T-helper 1 cell treated with Interleukin-12 subunit alpha and Interleukin-12 subunit beta and Interleukin-4 antibody, amounts not matched to agents 30 μg/mL and 1 μg/mL, for 36 hours (primary cell): ENCODE data around the gene TNFRSF18.
"Not testable (repeated sequence)": the region's sequence is repeated elsewhere in the genome, so short reads cannot be mapped to it uniquely, and the experiment has no call there.

ENCODE experiments used
- H3K27ac Mint-ChIP-seq: one replicate; pipeline ENCODE4 v1.8.0; 2021; ENCODE audit warnings: mild to moderate bottlenecking, mixed read lengths
- H3K27me3 Mint-ChIP-seq: one replicate; pipeline ENCODE4 v1.8.0; 2021; ENCODE audit warnings: low read depth, mixed read lengths
- H3K36me3 Mint-ChIP-seq: one replicate; pipeline ENCODE4 v1.8.0; 2021; ENCODE audit warnings: low read depth, mixed read lengths
- H3K4me1 Mint-ChIP-seq: one replicate; pipeline ENCODE4 v1.8.0; 2021; ENCODE audit warnings: low read depth, mixed read lengths
- H3K4me3 Mint-ChIP-seq: one replicate; pipeline ENCODE4 v1.8.0; 2021; ENCODE audit warnings: mild to moderate bottlenecking, moderate library complexity, mixed read lengths
- H3K9me3 Mint-ChIP-seq: one replicate; pipeline ENCODE4 v1.8.0; 2021; ENCODE audit warnings: mixed read lengths

The TNFRSF18 gene

GRCh38 chr1:1178794-1179331, 27.5 kb downstream of the TNFRSF18 start:
- Mint-ChIP-seq H3K9me3 (no peaks in the 10 kb centered on the region), H3K27ac (no peak overlapping the region), H3K27me3 (peaks cover 9% of the 10 kb centered on the region), H3K36me3 (no peaks in the 10 kb centered on the region), H3K4me1 (peaks cover 4% of the 10 kb centered on the region), H3K4me3 (no peak overlapping the region)

DNA sequence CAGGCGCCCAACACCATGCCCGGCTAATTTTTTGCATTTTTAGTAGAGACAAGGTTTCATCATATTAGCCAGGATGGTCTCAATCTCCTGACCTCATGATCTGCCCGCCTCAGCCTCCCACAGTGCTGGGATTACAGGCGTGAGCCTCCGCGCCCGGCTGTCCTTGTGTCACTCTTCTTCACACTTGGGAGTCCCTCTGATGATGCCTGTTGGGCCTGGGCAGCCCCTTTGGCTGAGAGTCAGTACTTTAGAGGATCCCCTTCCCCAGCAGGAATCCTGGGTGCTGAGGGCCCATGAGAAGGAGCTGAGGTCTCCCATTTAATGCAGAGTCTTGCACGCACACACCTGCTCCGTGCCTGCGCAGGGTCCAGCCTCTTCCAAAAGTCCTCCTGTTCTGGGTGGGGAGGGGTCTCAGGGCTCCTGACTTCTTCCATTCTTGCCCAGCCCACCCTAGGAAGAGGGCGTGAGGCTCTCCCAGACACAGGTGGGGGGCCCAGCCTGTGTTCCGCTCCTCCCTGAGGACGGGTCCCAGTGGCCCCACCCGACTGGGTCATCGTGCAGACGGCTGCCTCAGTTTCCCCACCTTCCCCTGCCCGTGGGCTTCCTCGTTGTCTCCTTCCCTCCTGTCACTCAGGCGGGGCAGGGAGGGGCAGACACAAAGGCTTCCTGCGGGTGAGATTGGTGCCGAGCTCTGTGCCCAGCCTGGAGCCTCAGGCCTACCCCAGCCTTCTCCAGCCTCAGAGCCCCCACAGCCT, 28.8 kb downstream of the TNFRSF18 start:
- H3K9me3 Mint-ChIP-seq: no peaks in the 10 kb centered on the region

DNA sequence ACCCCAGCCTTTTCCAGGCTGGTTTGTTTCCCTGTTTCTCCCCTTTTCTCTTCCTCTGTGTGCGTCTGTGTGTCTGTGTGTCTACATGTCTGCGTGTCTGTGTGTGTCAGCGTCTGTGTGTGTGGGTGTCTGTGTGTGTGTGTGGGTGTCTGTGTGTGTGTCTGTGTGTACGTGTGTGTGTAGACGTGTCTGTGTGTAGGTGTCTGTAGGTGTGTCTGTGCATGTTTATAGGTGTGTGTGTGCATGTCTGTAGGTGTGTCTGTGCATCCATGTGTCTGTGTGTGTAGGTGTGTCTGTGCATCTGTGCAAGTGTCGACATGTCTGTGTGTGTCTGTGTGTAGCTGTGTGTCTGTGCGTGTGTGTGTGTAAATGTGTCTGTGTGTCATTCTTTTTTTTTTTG, 29.5 kb downstream of the TNFRSF18 start:
- peaks cover 9% of the 10 kb centered on the region for H3K27me3 Mint-ChIP-seq
- no peaks in the 10 kb centered on the region for H3K9me3 Mint-ChIP-seq
- H3K4me3 Mint-ChIP-seq: peak overlapping the region; percentile 2
- peak overlapping the region; percentile 7 for H3K27ac Mint-ChIP-seq
- no peaks in the 10 kb centered on the region for H3K36me3 Mint-ChIP-seq
- peaks cover 11% of the 10 kb centered on the region for H3K4me1 Mint-ChIP-seq

More for the DNA sequence above, 28.8 kb downstream of the TNFRSF18 start:
- no peaks in the 10 kb centered on the region for H3K36me3 Mint-ChIP-seq
- H3K4me3 Mint-ChIP-seq: no peak overlapping the region
- H3K27ac Mint-ChIP-seq: no peak overlapping the region
- H3K27me3 Mint-ChIP-seq: peaks cover 9% of the 10 kb centered on the region
- peaks cover 7% of the 10 kb centered on the region for H3K4me1 Mint-ChIP-seq

DNA sequence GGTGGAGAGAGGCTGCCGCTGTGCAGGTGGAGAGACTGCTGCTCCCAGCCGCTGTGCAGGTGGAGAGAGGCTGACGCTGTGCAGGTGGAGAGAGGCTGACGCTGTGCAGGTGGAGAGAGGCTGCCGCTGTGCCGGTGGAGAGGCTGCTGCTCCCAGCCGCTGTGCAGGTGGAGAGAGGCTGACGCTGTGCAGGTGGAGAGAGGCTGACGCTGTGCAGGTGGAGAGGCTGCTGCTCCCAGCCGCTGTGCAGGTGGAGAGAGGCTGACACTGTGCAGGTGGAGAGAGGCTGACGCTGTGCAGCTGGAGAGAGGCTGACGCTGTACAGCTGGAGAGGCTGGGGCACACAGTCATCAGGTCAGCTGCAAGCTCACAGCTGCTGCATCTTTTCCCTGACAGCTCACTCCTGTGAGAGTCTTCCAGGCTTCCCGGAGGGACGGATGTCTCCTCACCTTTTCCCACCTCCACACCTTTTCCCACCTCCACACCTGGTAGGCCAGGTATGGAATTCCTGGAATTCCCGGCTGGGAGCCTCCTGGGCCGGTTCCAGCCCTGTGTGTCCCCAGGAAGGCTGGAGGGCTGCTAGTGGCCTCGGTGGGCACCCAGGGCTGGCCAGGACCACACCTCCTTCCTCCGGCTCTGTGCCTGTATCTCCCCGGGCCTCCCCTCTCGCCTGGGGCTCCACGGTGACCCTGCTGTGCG, 30.2 kb downstream of the TNFRSF18 start:
- H3K4me1 Mint-ChIP-seq: peaks cover 12% of the 10 kb centered on the region
- not testable (repeated sequence) for H3K9me3 Mint-ChIP-seq, H3K4me3 Mint-ChIP-seq, H3K27me3 Mint-ChIP-seq, H3K36me3 Mint-ChIP-seq, H3K27ac Mint-ChIP-seq

- Mint-ChIP-seq H3K36me3 (no peaks in the 10 kb centered on the region), H3K27ac (no peak overlapping the region), H3K4me3 (no peak overlapping the region), H3K4me1 (peaks cover 12% of the 10 kb centered on the region), H3K9me3 (no peaks in the 10 kb centered on the region), H3K27me3 (peaks cover 9% of the 10 kb centered on the region)
These were observed 30.9 kb downstream of the TNFRSF18 start for GRCh38 chr1:1175221-1176062.

GRCh38 chr1:1173793-1174415, 32.5 kb downstream of the TNFRSF18 start, which contains the start of gene TTLL10:
Gene TTLL10, plus strand, starts transcription at chr1:1173880. Its CDS starts 5,336 bp downstream, at chr1:1179216.
- Mint-ChIP-seq H3K9me3 (no peaks in the 10 kb centered on the region), H3K27ac (no peak within 1 kb of the TSS), H3K27me3 (peaks cover 13% of the 10 kb centered on the region), H3K4me3 (peak within 1 kb of the TSS; percentile 37), H3K36me3 (no peaks in the 10 kb centered on the region), H3K4me1 (peaks cover 16% of the 10 kb centered on the region)

GRCh38 chr1:1173061-1173792, 33.2 kb downstream of the TNFRSF18 start:
- Mint-ChIP-seq H3K36me3 (no peaks in the 10 kb centered on the region), H3K9me3 (no peaks in the 10 kb centered on the region), H3K4me1 (peaks cover 16% of the 10 kb centered on the region), H3K4me3 (peak overlapping the region; percentile 37), H3K27me3 (peaks cover 13% of the 10 kb centered on the region), H3K27ac (no peak overlapping the region)

DNA sequence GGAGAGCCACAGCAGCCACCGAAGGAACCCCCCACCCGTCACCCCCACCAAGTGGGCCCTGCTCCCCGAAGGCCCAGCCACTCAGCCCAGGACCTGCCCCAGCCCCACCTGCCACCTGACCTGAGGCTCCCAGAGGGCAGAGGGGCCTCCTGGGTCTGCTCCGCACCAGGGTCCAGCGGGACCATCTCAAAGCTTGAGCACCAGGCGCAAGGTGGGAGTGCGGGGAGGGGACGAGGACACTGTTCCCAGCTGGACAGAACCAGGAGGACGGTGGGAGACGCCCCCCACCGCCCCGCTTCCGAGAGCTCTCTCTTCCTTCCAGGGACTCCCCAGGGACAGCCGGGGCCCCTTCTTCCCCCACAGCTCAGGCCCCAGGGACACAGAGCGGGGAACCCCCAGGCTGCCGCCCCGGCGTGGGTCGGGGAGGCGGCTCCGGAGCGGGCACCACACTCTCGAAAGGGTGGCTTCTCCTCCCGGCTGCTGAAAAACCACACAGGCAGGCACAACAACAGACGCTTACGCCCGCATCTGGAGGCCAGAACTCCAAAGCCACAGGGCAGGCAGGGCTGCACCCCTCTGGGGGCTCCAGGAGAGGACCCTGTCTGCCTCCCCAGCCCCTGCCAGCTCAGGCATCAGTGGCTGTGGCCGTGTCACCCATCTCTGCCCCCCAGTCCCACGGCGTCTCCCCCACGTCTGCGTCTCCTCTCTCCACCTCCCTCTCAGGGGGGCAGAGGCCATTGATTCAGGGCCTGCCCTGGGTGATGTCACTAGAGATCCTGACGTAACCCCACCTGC, 34.6 kb downstream of the TNFRSF18 start:
- H3K9me3 Mint-ChIP-seq: no peaks in the 10 kb centered on the region
- peak overlapping the region; percentile 14 for H3K4me3 Mint-ChIP-seq
- H3K27ac Mint-ChIP-seq: peak overlapping the region; percentile 6
- H3K36me3 Mint-ChIP-seq: no peaks in the 10 kb centered on the region
- peaks cover 13% of the 10 kb centered on the region for H3K4me1 Mint-ChIP-seq
- H3K27me3 Mint-ChIP-seq: peaks cover 10% of the 10 kb centered on the region

- Mint-ChIP-seq H3K36me3 (no peaks in the 10 kb centered on the region), H3K27ac (no peak overlapping the region), H3K9me3 (no peaks in the 10 kb centered on the region), H3K4me3 (no peak overlapping the region), H3K4me1 (peaks cover 12% of the 10 kb centered on the region), H3K27me3 (peaks cover 8% of the 10 kb centered on the region)
These were observed 35.2 kb downstream of the TNFRSF18 start for GRCh38 chr1:1171161-1171545.

DNA sequence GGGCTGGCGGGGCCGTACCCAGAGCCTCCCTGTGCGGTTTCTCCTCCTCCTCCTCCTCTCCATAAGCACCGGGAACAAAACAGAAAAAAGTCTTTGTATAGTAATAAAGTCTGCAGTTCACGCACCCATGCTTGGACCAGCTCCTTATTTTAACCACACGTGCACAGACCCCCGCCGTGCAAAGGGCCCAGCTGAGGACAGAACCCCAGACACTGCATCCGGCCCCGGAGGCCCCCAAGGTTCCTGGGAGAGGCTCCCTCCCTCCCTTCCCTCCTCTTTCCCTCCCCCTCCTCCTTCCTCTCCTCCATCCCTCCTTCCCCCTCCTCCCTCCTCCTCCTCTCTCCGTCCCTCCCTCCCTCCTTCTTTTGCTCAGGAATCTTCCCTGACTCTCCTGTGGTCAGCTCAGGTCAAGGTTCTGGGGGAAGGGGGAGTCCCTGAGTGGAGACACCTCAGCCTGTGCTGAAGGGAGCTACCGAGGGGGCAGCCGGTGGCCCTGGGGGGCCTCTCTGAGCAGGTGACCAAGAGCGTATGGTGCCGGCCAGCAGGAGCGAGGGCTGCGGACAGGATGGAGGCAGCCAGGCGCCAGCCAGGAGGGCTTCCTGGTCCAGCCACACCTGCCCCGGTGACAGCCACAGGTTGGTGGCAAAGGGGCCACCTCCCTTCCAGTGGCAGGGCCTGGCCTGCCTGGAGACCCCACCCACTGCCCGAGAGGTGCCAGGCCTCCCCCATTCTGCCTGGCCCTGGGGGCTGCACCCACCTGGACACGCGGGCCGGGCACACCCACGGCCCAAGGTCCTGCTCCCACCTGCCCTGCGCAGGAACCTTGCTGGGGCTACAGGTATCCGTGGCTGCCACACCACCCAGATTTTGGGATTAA, 35.9 kb downstream of the TNFRSF18 start:
- Mint-ChIP-seq H3K4me1 (peaks cover 12% of the 10 kb centered on the region), H3K4me3 (no peak overlapping the region), H3K36me3 (no peaks in the 10 kb centered on the region), H3K9me3 (no peaks in the 10 kb centered on the region), H3K27ac (no peak overlapping the region), H3K27me3 (peaks cover 4% of the 10 kb centered on the region)

- Mint-ChIP-seq H3K27me3 (peaks cover 4% of the 10 kb centered on the region), H3K4me3 (no peak overlapping the region), H3K4me1 (peaks cover 12% of the 10 kb centered on the region), H3K36me3 (no peaks in the 10 kb centered on the region), H3K27ac (no peak overlapping the region), H3K9me3 (no peaks in the 10 kb centered on the region)
These were observed 36.8 kb downstream of the TNFRSF18 start for GRCh38 chr1:1169429-1170214.
